Vagina (tissue), 2 donors: ENCODE results near the gene PDZD7. TPM values are rescaled to one million over a fixed set of nuclear protein-coding genes. Genes with fewer than 3 reads are reported as not detected.

Experiments used
- DNase-seq, 2 donors: peaks; one replicate each; pipeline ENCODE4 v3.0.0-alpha.2; 2017; ENCODE audit errors: extremely low spot score in 2 of 2
- H3K27ac ChIP-seq: fragments of 200-600 bp; sonication (generic); one replicate; pipeline ENCODE4 v1.5.1; 2019
- H3K27me3 ChIP-seq: fragments of 200-600 bp; sonication (generic); one replicate; pipeline ENCODE4 v1.5.1; 2019
- H3K36me3 ChIP-seq, 2 donors: fragments of 200-600 bp; sonication (generic); one replicate each; pipeline ENCODE4 v1.5.1; 2017 to 2019
- H3K4me1 ChIP-seq: fragments of 200-600 bp; sonication (generic); one replicate; pipeline ENCODE4 v1.5.1; 2019
- H3K4me3 ChIP-seq, 2 donors: fragments of 200-600 bp; sonication (generic); 1 replicate in 1 of 2; 2 replicates in 1 of 2; pipeline ENCODE4 v1.5.1; 2016 to 2019
- H3K9me3 ChIP-seq: fragments of 200-600 bp; sonication (generic); one replicate; pipeline ENCODE4 v1.5.1; 2019
- POLR2A ChIP-seq, 2 donors: fragments of 450-650 bp; IDR thresholded peaks; one replicate each; pipeline ENCODE4 v1.6.1; 2017; ENCODE audit warnings: antibody characterized with exemption in 2 of 2, mild to moderate bottlenecking in 2 of 2, moderate library complexity in 2 of 2
- POLR2AphosphoS5 ChIP-seq, 2 donors: sonication (generic); formaldehyde crosslinking; IDR thresholded peaks; one replicate each; pipeline ENCODE4 v1.9.0; 2017; ENCODE audit warnings: antibody characterized with exemption in 2 of 2, mild to moderate bottlenecking in 2 of 2, low read depth in 1 of 2; ENCODE audit not compliant: insufficient read depth in 1 of 2
- intact Hi-C: fragments of 100-400 bp; cut with DNase I; formaldehyde crosslinking; loops from one replicate; pipeline ENCODE4 v1.15.1; 2023
- total RNA-seq: library from RNA; depleted of rRNA; stranded (reverse); fragments of >200 nt; gene quantifications from one replicate; pipeline ENCODE4 v1.2.3, GENCODE V29; 2016
- TF ChIP-seq, protein P1 (sequence below), 3 experiments: fragments of 450-650 bp in 2 of 3; fragments of 200-600 bp in 1 of 3; sonication (generic) in 1 of 3; IDR thresholded peaks; one replicate each; pipeline ENCODE4 v1.5.1; 2017 to 2019; ENCODE audit warnings: antibody characterized with exemption in 3 of 3, mild to moderate bottlenecking in 2 of 3, moderate library complexity in 2 of 3

PDZD7 gene
- total RNA-seq, 1 donor from 2014 or later, result 1.5 TPM

DNA sequence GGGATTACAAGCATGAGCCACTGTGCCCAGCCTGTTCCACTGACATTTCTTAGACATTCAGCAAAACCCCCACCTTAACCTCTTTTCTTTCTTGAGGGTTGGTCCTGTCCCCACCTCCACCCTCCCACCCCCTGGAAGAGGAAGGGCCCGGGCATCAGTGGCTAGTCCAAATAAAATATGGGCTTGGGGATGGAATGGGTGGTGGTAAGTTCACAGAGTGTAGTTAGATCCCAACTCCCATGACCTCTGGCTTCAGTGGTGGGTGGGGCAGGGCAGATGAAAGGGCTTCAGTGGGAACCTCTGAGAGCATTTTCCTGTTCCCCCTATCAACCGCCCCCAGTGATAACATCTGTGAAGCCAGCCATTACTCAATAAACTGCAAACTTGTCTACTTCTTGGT lies 9.9 kb upstream of the PDZD7 start:
- no peak for TF ChIP-seq POLR2AphosphoS5 (IDR thresholded peaks at IDR 0.05; ENCODE audit: insufficient read depth in 1 of 2, low read depth in 1 of 2)
- TF ChIP-seq, protein P1, sequence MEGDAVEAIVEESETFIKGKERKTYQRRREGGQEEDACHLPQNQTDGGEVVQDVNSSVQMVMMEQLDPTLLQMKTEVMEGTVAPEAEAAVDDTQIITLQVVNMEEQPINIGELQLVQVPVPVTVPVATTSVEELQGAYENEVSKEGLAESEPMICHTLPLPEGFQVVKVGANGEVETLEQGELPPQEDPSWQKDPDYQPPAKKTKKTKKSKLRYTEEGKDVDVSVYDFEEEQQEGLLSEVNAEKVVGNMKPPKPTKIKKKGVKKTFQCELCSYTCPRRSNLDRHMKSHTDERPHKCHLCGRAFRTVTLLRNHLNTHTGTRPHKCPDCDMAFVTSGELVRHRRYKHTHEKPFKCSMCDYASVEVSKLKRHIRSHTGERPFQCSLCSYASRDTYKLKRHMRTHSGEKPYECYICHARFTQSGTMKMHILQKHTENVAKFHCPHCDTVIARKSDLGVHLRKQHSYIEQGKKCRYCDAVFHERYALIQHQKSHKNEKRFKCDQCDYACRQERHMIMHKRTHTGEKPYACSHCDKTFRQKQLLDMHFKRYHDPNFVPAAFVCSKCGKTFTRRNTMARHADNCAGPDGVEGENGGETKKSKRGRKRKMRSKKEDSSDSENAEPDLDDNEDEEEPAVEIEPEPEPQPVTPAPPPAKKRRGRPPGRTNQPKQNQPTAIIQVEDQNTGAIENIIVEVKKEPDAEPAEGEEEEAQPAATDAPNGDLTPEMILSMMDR (IDR thresholded peaks at IDR 0.05), result no peak
- TF ChIP-seq POLR2A (IDR thresholded peaks at IDR 0.05), result no peak
- Histone ChIP-seq H3K27ac (no peak overlapping the region), H3K27me3 (no peaks in the 10 kb centered on the region), H3K4me3 (no peak overlapping the region), H3K9me3 (no peaks in the 10 kb centered on the region), H3K4me1 (peaks cover 14% of the 10 kb centered on the region), H3K36me3 (peaks cover 0 to 28% of the 10 kb centered on the region in 2 donors)
- DNase-seq, result no peak
- intact Hi-C loops, result no loop called here

DNA sequence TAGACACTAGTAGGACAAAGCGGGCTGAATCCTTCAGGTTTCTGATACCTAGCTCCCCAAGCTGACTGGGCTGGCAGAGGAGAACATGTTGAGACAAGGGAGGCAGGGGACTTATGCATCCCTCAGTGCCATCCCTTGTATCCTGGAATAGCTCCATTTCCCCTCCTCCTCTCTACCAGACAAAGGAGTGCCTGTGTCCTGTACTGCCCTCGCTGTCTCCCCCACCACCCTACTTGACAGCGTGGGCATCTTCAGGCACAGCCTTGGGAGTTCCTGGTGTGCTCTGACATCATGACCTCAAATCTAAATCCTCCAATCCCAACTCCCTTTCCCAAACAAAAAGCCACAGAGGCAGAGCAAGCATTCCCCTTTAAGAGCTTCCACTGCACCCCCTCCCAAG lies 9.1 kb upstream of the PDZD7 start:
- Histone ChIP-seq H3K4me1 (peaks cover 14% of the 10 kb centered on the region), H3K27me3 (no peaks in the 10 kb centered on the region), H3K9me3 (no peaks in the 10 kb centered on the region), H3K4me3 (no peak overlapping the region), H3K27ac (no peak overlapping the region), H3K36me3 (peaks cover 0 to 36% of the 10 kb centered on the region in 2 donors)
- no peak for DNase-seq
- intact Hi-C loops, result no loop called here
- TF ChIP-seq, protein P1 (IDR thresholded peaks at IDR 0.05), result no peak
- TF ChIP-seq POLR2AphosphoS5 (IDR thresholded peaks at IDR 0.05; ENCODE audit: insufficient read depth in 1 of 2, low read depth in 1 of 2), result no peak
- no peak for TF ChIP-seq POLR2A (IDR thresholded peaks at IDR 0.05)

DNA sequence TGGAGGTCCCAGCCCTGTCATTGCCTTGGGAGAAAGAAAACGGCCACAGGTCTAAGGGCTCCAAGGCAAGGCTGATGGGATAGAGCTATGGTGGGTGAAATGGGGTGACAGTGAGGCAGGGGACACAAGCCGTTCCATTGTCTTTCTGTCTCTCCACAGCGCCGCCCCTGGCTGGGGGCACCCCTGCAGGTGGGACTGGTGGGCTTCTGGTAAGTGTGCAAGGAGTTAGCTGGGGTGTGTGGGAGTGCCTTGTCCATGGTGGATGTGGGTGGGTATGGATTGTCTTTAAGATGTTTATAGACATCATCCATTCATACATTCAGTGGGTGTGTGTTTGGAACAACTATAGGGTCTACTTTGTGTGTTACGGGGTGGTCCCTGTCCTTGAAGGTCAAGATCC lies 7.6 kb upstream of the PDZD7 start:
- H3K27ac ChIP-seq, result no peak overlapping the region
- intact Hi-C loops, result no loop called here

DNA sequence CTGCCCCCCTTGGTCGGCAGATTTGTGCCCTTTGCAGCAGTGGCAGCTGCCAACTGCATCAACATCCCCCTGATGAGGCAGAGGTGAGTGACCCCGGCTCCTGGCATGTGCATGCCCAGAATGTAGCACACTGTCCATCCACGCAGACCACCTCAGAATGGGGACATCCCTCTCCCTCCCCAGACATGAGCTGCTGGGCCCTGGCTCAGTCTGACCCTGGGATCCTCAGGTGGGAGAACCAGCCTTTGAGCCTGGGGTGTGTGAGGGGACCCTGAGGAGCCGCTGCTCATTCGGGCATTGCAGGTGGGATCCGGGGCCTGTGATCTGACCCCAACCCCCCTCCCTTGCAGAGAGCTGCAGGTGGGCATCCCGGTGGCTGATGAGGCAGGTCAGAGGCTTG lies 5.8 kb upstream of the PDZD7 start:
- intact Hi-C loops, result no loop called here
- H3K36me3 ChIP-seq, result peaks cover 0 to 43% of the 10 kb centered on the region in 2 donors
- H3K27me3 ChIP-seq, result no peaks in the 10 kb centered on the region
- H3K27ac ChIP-seq, result no peak overlapping the region
- TF ChIP-seq POLR2A (IDR thresholded peaks at IDR 0.05) (no peak), POLR2AphosphoS5 (IDR thresholded peaks at IDR 0.05; ENCODE audit: insufficient read depth in 1 of 2, low read depth in 1 of 2) (no peak)
- TF ChIP-seq, protein P1 (IDR thresholded peaks at IDR 0.05), result no peak
- H3K9me3 ChIP-seq, result no peaks in the 10 kb centered on the region
- DNase-seq, result no peak
- H3K4me1 ChIP-seq, result peaks cover 32% of the 10 kb centered on the region
- H3K4me3 ChIP-seq, result no peak overlapping the region

More for the DNA sequence above, 7.6 kb upstream of the PDZD7 start:
- TF ChIP-seq POLR2A (IDR thresholded peaks at IDR 0.05) (no peak), POLR2AphosphoS5 (IDR thresholded peaks at IDR 0.05; ENCODE audit: insufficient read depth in 1 of 2, low read depth in 1 of 2) (no peak)
- TF ChIP-seq, protein P1 (IDR thresholded peaks at IDR 0.05), result no peak
- no peaks in the 10 kb centered on the region for H3K9me3 ChIP-seq
- peaks cover 0 to 43% of the 10 kb centered on the region in 2 donors for H3K36me3 ChIP-seq
- no peak overlapping the region for H3K4me3 ChIP-seq
- no peaks in the 10 kb centered on the region for H3K27me3 ChIP-seq
- H3K4me1 ChIP-seq, result peaks cover 24% of the 10 kb centered on the region
- no peak for DNase-seq

DNA sequence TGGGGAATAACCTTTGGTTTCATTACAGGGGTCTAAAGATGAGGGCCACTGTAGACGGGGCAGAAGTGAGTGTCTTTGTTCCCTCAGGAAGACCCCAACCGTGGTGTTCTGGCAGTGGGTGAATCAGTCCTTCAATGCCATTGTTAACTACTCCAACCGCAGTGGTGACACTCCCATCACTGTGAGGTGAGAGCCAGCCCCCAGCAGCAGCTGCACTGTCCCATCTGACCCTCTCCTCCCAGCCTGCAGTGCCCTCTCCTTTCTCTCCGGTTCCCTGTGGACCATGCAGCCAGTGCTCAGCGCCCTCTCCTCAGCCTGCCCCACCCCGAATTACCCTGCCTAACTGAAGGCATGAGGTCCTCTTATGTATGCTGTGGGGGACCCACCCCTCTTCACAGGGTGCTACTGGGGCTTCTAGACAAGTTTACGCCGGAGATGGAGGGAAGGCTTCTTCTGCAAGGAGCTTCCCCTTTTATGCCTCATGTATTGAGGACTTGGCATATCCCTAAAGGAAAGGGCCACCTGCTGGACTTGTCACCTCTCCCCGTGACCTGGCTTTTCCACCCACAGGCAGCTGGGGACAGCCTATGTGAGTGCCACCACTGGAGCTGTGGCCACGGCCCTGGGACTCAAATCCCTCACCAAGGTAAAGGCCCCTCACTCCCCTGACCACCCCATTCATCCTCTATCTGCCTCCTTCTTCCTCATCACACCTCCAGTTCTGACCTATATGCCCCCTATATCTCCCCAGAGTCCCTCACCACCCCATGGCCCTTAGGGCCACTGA lies 5.2 kb upstream of the PDZD7 start:
- intact Hi-C loops, result no loop called here
- peaks cover 36% of the 10 kb centered on the region for H3K4me1 ChIP-seq
- H3K27ac ChIP-seq, result no peak overlapping the region
- no peak overlapping the region for H3K4me3 ChIP-seq
- H3K9me3 ChIP-seq, result no peaks in the 10 kb centered on the region
- no peak for DNase-seq
- H3K27me3 ChIP-seq, result no peaks in the 10 kb centered on the region
- TF ChIP-seq, protein P1 (IDR thresholded peaks at IDR 0.05), result no peak
- no peak for TF ChIP-seq POLR2AphosphoS5 (IDR thresholded peaks at IDR 0.05; ENCODE audit: insufficient read depth in 1 of 2, low read depth in 1 of 2)
- no peak for TF ChIP-seq POLR2A (IDR thresholded peaks at IDR 0.05)
- peaks cover 0 to 43% of the 10 kb centered on the region in 2 donors for H3K36me3 ChIP-seq
